Spleen (tissue), 7 donors: ENCODE measurements around the gene BTBD2.

Experiments
- POLR2A ChIP-seq, 3 donors: fragments of 450-650 bp; IDR thresholded peaks; one replicate each; pipeline ENCODE4 v1.5.1; 2017; ENCODE audit warnings: antibody characterized with exemption in 3 of 3, mild to moderate bottlenecking in 1 of 3
- POLR2AphosphoS5 ChIP-seq, 3 donors: sonication (generic); formaldehyde crosslinking; IDR thresholded peaks; one replicate each; pipeline ENCODE4 v1.5.1; 2017; ENCODE audit warnings: antibody characterized with exemption in 3 of 3
- TF ChIP-seq, protein P1 (sequence below), 11 experiments: fragments of 200-600 bp in 7 of 11; fragments of 450-650 bp in 4 of 11; sonication (generic) in 4 of 11; IDR thresholded peaks in 8 of 11; conservative IDR thresholded peaks in 3 of 11; 1 replicate in 7 of 11; 2 replicates in 4 of 11; pipeline versions ENCODE4 v1.4.0 to v1.8.0; 2016 to 2021; ENCODE audit warnings: antibody characterized with exemption in 11 of 11, inconsistent platforms in 4 of 11, mild to moderate bottlenecking in 1 of 11
- donor health status: DM: no; HTN: no; CAD: no; lungs with moderate emphysema.
- donor health status: DM: no; HTN: no; CAD: no.
- donor health status: DM: no; HTN: no; CAD: no.

DNA sequence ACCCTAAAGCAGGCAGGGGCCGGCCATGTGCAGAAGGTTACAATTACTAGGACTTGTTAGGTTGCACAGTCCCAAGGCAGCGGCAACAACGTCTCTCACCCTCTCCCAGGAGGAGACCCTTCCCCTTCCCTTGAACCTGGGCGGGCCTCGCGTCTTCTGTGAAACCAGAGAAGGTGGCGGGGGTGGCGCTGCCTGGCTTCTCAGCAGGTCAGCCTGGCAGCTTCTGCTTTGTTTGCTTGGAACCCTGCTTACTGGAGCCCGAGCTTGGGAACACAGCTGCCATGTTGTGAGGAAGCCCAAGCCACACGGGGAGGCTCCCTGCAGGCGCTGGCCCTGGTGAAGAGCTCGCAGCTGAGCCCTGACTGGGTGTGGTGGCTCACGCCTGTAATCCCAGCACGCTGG, 20.1 kb upstream of the BTBD2 start:
- TF ChIP-seq, protein P1, sequence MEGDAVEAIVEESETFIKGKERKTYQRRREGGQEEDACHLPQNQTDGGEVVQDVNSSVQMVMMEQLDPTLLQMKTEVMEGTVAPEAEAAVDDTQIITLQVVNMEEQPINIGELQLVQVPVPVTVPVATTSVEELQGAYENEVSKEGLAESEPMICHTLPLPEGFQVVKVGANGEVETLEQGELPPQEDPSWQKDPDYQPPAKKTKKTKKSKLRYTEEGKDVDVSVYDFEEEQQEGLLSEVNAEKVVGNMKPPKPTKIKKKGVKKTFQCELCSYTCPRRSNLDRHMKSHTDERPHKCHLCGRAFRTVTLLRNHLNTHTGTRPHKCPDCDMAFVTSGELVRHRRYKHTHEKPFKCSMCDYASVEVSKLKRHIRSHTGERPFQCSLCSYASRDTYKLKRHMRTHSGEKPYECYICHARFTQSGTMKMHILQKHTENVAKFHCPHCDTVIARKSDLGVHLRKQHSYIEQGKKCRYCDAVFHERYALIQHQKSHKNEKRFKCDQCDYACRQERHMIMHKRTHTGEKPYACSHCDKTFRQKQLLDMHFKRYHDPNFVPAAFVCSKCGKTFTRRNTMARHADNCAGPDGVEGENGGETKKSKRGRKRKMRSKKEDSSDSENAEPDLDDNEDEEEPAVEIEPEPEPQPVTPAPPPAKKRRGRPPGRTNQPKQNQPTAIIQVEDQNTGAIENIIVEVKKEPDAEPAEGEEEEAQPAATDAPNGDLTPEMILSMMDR (IDR thresholded peaks at IDR 0.05 in 8 of 11, conservative IDR thresholded peaks at IDR 0.05 in 3 of 11), result no peak
- TF ChIP-seq POLR2AphosphoS5 (IDR thresholded peaks at IDR 0.05) (peak in 1 of 3 donors; percentile 3), POLR2A (IDR thresholded peaks at IDR 0.05) (no peak)
